ENCODE measurements around the gene KLRC4. TPM values are rescaled to one million over a fixed set of nuclear protein-coding genes. Genes with fewer than 3 reads are reported as not detected.

The KLRC4 gene
- total and polyA plus RNA-seq, 2 donors (not counting 1 experiment from before 2014, with no cell fraction given): not detected

- no peak for TF ChIP-seq CTCF (IDR thresholded peaks at IDR 0.05)
- TF ChIP-seq EZH2 (IDR thresholded peaks at IDR 0.05; ENCODE audit: borderline replicate concordance, insufficient read depth, low read depth, low read length, poor library complexity, severe bottlenecking): no peak
- Mint-ChIP-seq H3K27me3 (peaks cover 13% of the 10 kb centered on the region), H3K4me3 (no peak overlapping the region), H3K27ac (no peak overlapping the region), H3K4me1 (peaks cover 8% of the 10 kb centered on the region), H3K9me3 (ENCODE audit: insufficient read depth) (no peaks in the 10 kb centered on the region)
- no peak overlapping the region for H3K9ac ChIP-seq (ENCODE audit: low read length)
- H3K9me3 ChIP-seq (ENCODE audit: control extremely low read depth in 1 of 3, control insufficient read depth in 2 of 3, insufficient read depth in 1 of 3, low read length in 2 of 3): no peaks in the 10 kb centered on the region
- CTCF ChIA-PET: no interaction called here
- H3K4me3 ChIP-seq (ENCODE audit: control extremely low read depth in 1 of 5, extremely low read depth in 1 of 5, insufficient read depth in 1 of 5, low read depth in 2 of 5, low read length in 4 of 5): no peak overlapping the region
- H2AFZ ChIP-seq (ENCODE audit: insufficient read depth, low read depth, low read length, poor library complexity, severe bottlenecking): no peak overlapping the region
- no CpG with 5 or more reads among the region's 1 CpG for WGBS (ENCODE audit: insufficient coverage)
- H3K4me2 ChIP-seq (replicated peaks; ENCODE audit: low read depth, low read length, poor library complexity, severe bottlenecking): no peak overlapping the region
- H3K36me3 ChIP-seq (replicated peaks in 1 of 2; ENCODE audit: control extremely low read depth in 1 of 2, control insufficient read depth in 1 of 2, extremely low read depth in 1 of 2, insufficient read depth in 2 of 2, low read length in 1 of 2): no peaks in the 10 kb centered on the region
- peaks cover 0 to 13% of the 10 kb centered on the region in 2 donors for H3K4me1 ChIP-seq (ENCODE audit: control insufficient read depth in 2 of 2, insufficient read depth in 2 of 2, low read length in 2 of 2)
- intact Hi-C loops (cut with micrococcal nuclease): no loop called here
- peaks cover 60% of the 10 kb centered on the region for H3K79me2 ChIP-seq (ENCODE audit: control insufficient read depth, insufficient read depth, low read length)
- H3K27me3 ChIP-seq (replicated peaks in 1 of 4; ENCODE audit: control extremely low read depth in 1 of 4, control insufficient read depth in 3 of 4, insufficient read depth in 4 of 4, low read length in 3 of 4): no peaks in the 10 kb centered on the region
- DNase-seq (no peak), ATAC-seq (ENCODE audit: low read depth) (no peak)
- H3K27ac ChIP-seq (ENCODE audit: low read length in 2 of 2): no peak overlapping the region
- POLR2A ChIA-PET: no interaction called here
- H4K20me1 ChIP-seq (ENCODE audit: control insufficient read depth, insufficient read depth, low read length, poor library complexity, severe bottlenecking): no peaks in the 10 kb centered on the region
Observed at GRCh38 chr12:10386857-10387256, 22.7 kb downstream of the KLRC4 start.

- intact Hi-C loops (cut with micrococcal nuclease): no loop called here
- WGBS (ENCODE audit: insufficient coverage): no CpG with 5 or more reads among the region's 2 CpGs
- no peak overlapping the region for H3K27ac Mint-ChIP-seq
- Histone ChIP-seq H3K4me3 (ENCODE audit: control extremely low read depth in 1 of 5, extremely low read depth in 1 of 5, insufficient read depth in 1 of 5, low read depth in 2 of 5, low read length in 4 of 5) (no peak overlapping the region), H3K9me3 (ENCODE audit: control extremely low read depth in 1 of 3, control insufficient read depth in 2 of 3, insufficient read depth in 1 of 3, low read length in 2 of 3) (no peaks in the 10 kb centered on the region), H3K4me2 (replicated peaks; ENCODE audit: low read depth, low read length, poor library complexity, severe bottlenecking) (no peak overlapping the region), H3K4me1 (ENCODE audit: control insufficient read depth in 2 of 2, insufficient read depth in 2 of 2, low read length in 2 of 2) (peaks cover 0 to 8% of the 10 kb centered on the region in 2 donors), H3K27me3 (replicated peaks in 1 of 4; ENCODE audit: control extremely low read depth in 1 of 4, control insufficient read depth in 3 of 4, insufficient read depth in 4 of 4, low read length in 3 of 4) (no peaks in the 10 kb centered on the region), H3K36me3 (replicated peaks in 1 of 2; ENCODE audit: control extremely low read depth in 1 of 2, control insufficient read depth in 1 of 2, extremely low read depth in 1 of 2, insufficient read depth in 2 of 2, low read length in 1 of 2) (no peaks in the 10 kb centered on the region), H2AFZ (ENCODE audit: insufficient read depth, low read depth, low read length, poor library complexity, severe bottlenecking) (no peak overlapping the region), H3K79me2 (ENCODE audit: control insufficient read depth, insufficient read depth, low read length) (peaks cover 70% of the 10 kb centered on the region), H3K9ac (ENCODE audit: low read length) (no peak overlapping the region), H3K27ac (ENCODE audit: low read length in 2 of 2) (no peak overlapping the region), H4K20me1 (ENCODE audit: control insufficient read depth, insufficient read depth, low read length, poor library complexity, severe bottlenecking) (no peaks in the 10 kb centered on the region)
- ATAC-seq (ENCODE audit: low read depth): no peak
- H3K4me1 Mint-ChIP-seq: peaks cover 3% of the 10 kb centered on the region
- CTCF ChIA-PET: no interaction called here
- POLR2A ChIA-PET: no interaction called here
- H3K4me3 Mint-ChIP-seq: no peak overlapping the region
- TF ChIP-seq EZH2 (IDR thresholded peaks at IDR 0.05; ENCODE audit: borderline replicate concordance, insufficient read depth, low read depth, low read length, poor library complexity, severe bottlenecking) (no peak), CTCF (IDR thresholded peaks at IDR 0.05) (no peak)
- peaks cover 14% of the 10 kb centered on the region for H3K27me3 Mint-ChIP-seq
- no peak for DNase-seq
- no peaks in the 10 kb centered on the region for H3K9me3 Mint-ChIP-seq (ENCODE audit: insufficient read depth)
Observed at GRCh38 chr12:10385166-10385613, 24.4 kb downstream of the KLRC4 start.

All from B cell (primary cell).